HG03139 (cell line): ENCODE data around the gene FRZB.

ENCODE experiments used
- ATAC-seq: cut with Tn5 transposase; IDR thresholded peaks from one replicate; pipeline ENCODE4 v1.9.1; 2021; ENCODE audit not compliant: unreplicated experiment

FRZB gene

DNA sequence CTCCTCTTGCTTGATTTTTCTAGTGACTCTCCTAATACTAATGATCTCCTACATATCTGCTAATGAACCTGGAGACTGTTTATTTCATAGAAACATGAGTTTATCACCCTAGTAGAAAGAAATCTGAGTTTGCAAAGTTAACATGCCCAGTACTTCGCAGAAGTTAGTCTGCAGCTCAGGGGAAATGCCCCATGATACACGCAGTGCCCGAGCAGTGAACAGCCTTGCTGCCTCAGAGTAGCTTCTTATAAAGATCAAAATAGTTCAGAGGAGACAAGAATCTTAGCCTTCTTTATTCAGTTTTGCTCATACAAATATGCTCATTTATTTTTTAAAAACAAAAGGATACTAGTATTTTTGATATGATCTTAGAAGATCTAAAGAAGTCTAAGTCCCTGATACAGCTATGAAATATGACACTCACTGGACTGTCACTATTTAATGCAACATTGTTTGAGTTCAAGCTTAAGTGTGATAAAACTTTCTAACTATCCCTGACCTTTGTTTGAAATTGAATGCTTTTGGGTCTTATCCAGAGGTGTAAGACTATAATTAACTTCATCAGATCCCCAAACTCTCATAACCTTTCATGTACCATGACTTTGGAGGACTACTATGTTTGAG, 20.5 kb downstream of the FRZB start:
- no peak for ATAC-seq

- no peak for ATAC-seq
These were observed 30.0 kb downstream of the FRZB start for GRCh38 chr2:182836451-182836850.

- no peak for ATAC-seq
These were observed 32.1 kb downstream of the FRZB start for GRCh38 chr2:182834293-182834692.

DNA sequence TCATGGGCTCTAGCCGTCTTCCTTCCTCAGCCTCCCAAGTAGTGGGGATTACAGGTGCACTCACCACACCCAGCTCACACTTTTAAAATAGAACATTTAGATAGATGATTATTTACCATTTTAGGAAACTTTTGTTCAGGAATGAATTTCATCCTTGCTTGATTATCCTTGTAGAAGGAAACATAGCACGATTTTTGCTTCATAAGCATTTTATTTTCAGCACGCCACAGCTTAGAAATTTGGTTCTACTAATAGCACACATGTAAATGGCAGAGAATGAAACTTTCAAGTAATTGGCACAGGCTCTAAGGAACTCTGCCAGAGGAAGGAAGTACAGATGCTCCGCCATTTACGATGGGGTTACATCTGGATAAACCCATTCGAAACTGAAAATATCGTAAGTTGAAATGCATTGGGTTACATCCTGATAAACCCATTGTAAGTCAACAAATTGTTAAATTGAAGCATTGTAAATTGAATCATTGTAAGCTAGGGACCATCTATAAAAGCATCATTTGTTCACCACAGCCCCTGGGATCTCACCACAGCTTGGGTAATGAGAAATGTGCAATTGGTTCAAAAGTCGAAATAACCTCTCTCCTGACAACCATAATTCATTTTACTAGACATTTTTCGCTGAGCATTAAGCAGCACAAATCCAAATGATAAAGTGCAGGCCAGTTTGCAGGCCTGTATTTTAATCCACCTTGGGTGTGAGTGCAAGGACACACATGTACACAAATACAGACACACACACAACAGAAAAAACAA, 33.2 kb downstream of the FRZB start:
- no peak for ATAC-seq

DNA sequence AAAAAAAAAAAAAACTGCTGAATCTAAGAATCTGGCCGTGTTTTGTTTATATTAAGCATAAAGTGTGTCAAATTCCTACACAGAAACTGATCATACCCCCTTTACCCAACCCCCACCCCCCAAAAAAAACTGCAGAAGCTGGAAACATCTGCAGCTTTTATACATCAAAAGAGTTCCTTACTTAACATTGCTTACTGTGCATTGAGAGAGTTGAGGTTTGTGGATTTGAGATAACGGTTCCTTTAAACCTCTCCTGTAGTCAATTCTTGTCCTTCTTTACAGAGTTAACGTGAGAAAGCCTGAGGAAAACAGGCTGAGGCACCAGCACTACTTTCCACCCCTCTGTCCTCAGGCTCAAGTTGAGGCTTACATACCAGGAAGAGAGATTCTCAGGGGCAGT, 34.5 kb downstream of the FRZB start:
- ATAC-seq, result no peak

- ATAC-seq, result no peak
These were observed 35.3 kb downstream of the FRZB start for GRCh38 chr2:182831101-182831500.

GRCh38 chr2:182827182-182827879, 39.1 kb downstream of the FRZB start:
- ATAC-seq, result no peak

- ATAC-seq, result no peak
These were observed 39.9 kb downstream of the FRZB start for GRCh38 chr2:182826496-182826895.

GRCh38 chr2:182826064-182826463, 40.4 kb downstream of the FRZB start:
- no peak for ATAC-seq

- no peak for ATAC-seq
These were observed 41.7 kb downstream of the FRZB start for GRCh38 chr2:182824767-182825158.

DNA sequence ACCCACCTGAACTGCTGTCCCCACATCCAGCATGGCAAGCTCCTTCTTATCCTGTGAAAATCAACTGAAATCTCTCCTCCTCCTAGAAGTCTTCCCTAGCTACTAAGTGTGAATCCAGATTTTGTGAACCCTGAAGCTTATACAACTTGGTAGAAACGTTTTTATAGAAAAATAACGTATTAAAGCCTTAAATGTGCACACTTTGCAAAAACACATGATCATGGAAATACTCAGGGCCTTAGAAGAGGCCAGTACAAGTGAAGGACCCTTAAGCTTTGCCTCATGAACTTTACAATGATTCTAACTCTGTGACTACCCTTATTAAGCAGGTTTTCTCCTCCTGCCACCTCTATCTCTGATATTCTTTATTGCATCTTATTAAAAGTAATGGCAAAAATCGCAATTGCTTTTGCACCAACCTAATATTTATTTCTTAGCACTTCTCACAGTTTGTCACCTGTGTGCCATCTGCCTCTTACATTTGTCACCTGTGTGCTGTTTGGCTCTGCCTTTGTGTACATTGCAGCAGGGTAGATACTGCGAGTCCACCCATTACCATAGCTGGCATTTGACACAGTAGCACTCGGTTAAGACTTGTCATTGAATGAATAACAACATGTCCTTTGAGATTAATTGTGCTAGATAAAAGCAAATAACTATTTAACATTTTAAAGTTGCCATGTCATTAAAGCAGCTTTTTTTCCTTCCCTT, 42.2 kb downstream of the FRZB start:
- ATAC-seq, result no peak

- no peak for ATAC-seq
These were observed 43.7 kb downstream of the FRZB start for GRCh38 chr2:182822733-182823132.

- ATAC-seq, result no peak
These were observed 45.3 kb downstream of the FRZB start for GRCh38 chr2:182821182-182821581.

- ATAC-seq, result no peak
These were observed 47.0 kb downstream of the FRZB start for GRCh38 chr2:182819412-182819811.

GRCh38 chr2:182818925-182819324, 47.5 kb downstream of the FRZB start:
- ATAC-seq, result no peak

DNA sequence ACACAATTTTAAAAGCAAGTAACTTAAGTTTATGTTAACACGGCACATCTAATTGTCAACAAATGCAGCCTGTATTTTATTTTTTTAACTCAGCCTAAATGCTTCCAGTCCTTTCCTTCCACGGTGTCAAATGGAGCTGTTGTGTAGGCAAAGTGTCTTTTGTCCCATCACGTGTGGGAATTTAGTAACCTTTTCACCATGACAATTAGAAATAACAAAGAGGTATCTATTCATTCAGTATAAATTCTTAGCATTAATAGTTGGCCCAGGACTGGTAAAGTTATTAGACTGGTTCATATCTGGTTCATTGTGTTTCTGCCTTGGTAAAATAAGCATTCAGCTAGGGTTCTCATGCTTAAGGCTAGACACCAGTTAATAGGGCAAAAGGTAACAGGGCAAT, 47.9 kb downstream of the FRZB start:
- no peak for ATAC-seq

- no peak for ATAC-seq
These were observed 48.9 kb downstream of the FRZB start for GRCh38 chr2:182817558-182817957.

DNA sequence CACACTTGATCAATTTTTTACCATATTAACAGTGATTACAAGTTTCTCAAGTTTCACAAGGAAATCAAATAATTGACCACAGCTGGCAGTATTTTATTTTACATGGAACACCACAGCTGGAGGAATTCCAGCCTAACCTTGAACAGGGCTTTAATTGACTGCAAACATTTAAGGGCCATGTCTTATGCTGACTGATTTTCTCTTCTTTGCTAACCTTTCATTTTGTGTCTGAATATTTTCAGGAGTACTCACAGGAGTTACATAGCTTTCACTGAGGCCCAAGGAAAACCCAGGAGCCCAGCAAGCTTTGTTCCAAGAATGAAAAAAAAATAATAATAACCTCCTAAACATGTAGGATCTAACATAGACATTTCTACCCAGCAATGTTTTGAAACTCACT, 49.6 kb downstream of the FRZB start:
- no peak for ATAC-seq

- ATAC-seq, result no peak
These were observed 51.6 kb downstream of the FRZB start for GRCh38 chr2:182814804-182815203.

- no peak for ATAC-seq
These were observed 52.1 kb downstream of the FRZB start for GRCh38 chr2:182814380-182814779.

- no peak for ATAC-seq
These were observed 56.4 kb downstream of the FRZB start for GRCh38 chr2:182810087-182810486.

GRCh38 chr2:182807319-182807718, 59.1 kb downstream of the FRZB start:
- no peak for ATAC-seq
